HAP-1 (cell line): ENCODE data around the gene MICALL2.
"Not testable (repeated sequence)": the region's sequence is repeated elsewhere in the genome, so short reads cannot be mapped to it uniquely, and the experiment has no call there.

Experiments
- DNase-seq, 2 experiments: peaks; one replicate each; pipeline ENCODE4 v3.0.0-alpha.2; 2016 to 2020; ENCODE audit warnings: low spot score in 2 of 2
- H3K27me3 ChIP-seq: fragments of 250-450 bp; sonication (Bioruptor Pico); 2 replicates; pipeline ENCODE4 v1.5.1; 2020; ENCODE audit warnings: low read depth, mild to moderate bottlenecking, moderate library complexity
- H3K36me3 ChIP-seq: fragments of 250-450 bp; sonication (Bioruptor Pico); replicated peaks from 2 replicates; pipeline ENCODE4 v1.5.1; 2020; ENCODE audit warnings: mild to moderate bottlenecking
- H3K4me1 ChIP-seq: fragments of 250-450 bp; sonication (Bioruptor Pico); 2 replicates; pipeline ENCODE4 v1.5.1; 2020; ENCODE audit warnings: mild to moderate bottlenecking
- H3K4me3 ChIP-seq: fragments of 250-450 bp; sonication (Bioruptor Pico); 2 replicates; pipeline ENCODE4 v1.5.1; 2020; ENCODE audit warnings: mild to moderate bottlenecking, moderate library complexity
- H3K9me3 ChIP-seq: fragments of 250-450 bp; sonication (Bioruptor Pico); 2 replicates; pipeline ENCODE4 v1.5.1; 2020; ENCODE audit warnings: mild to moderate bottlenecking, moderate library complexity
- in situ Hi-C: fragments of 300-500 bp; cut with MboI; formaldehyde crosslinking; loops from 3 replicates; pipeline ENCODE4 v1.14.3; 2020; ENCODE audit warnings: low sequenced_read_pairs, inconsistent platforms, mixed read lengths

The MICALL2 gene

DNA sequence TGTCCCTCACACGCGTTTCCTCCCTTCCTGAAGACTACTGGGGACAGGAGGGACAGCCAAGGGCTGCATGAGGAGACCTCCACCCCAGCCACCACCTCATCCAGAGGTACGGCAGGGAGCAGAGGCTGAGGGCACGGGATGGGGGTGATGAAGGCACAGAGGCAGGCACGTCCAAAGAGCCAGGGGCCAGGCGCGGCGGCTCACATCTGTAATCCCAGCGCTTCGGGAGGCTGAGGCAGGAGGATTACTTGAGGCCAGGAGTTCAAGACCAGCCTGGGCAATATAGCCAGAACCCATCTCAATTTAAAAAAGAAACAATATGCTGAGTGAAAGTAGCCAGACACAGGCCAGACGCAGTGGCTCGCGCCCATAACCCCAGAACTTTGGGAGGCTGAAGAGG is 3.3 kb downstream of the MICALL2 start:
- H3K4me1 ChIP-seq = peaks cover 3% of the 10 kb centered on the region; the same call in 1 of the 2 replicates
- in situ Hi-C loops = no loop called here
- no peak overlapping the region for H3K4me3 ChIP-seq
- no peak for DNase-seq
- no peaks in the 10 kb centered on the region for H3K9me3 ChIP-seq
- H3K36me3 ChIP-seq = no peaks in the 10 kb centered on the region
- no peaks in the 10 kb centered on the region for H3K27me3 ChIP-seq

DNA sequence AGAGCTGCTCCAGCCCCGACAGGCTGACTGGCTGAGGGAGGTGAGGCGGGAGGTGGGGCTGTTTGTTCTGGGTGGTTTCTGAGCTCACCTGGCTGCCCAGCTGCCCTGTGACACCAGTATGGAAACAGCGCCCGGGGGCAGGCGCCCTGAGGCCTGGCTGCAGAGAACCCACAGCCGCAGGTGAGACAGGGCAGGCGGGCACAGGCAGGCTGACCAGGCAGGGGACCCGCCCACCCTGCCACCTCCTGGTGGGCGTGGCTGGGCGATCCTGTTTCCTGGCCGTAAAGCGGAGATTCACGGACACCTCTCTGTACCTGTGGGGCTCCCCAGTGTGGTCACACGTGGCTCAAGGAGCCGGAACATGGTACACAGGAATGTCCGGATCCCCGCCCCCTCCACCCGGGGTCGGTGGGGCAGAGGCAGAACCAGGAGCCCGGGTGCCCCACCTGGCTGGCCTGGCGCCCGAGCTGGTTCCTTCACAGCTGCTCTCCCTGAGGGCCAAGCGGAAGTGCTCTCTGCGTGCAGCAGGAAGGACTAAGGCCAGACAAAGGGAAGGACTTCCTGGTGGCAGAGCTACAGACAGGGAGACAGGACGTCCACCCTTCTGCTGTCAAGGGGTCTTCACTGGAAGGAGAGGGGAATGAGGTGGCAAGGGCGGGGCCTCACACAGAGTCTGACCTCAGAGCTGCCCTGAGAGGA is 3.9 kb downstream of the MICALL2 start:
- no peak overlapping the region for H3K4me3 ChIP-seq
- H3K36me3 ChIP-seq = no peaks in the 10 kb centered on the region
- DNase-seq = no peak
- H3K4me1 ChIP-seq = peaks cover 3% of the 10 kb centered on the region; the same call in 1 of the 2 replicates
- no peaks in the 10 kb centered on the region for H3K27me3 ChIP-seq
- in situ Hi-C loops = no loop called here
- H3K9me3 ChIP-seq = no peaks in the 10 kb centered on the region

DNA sequence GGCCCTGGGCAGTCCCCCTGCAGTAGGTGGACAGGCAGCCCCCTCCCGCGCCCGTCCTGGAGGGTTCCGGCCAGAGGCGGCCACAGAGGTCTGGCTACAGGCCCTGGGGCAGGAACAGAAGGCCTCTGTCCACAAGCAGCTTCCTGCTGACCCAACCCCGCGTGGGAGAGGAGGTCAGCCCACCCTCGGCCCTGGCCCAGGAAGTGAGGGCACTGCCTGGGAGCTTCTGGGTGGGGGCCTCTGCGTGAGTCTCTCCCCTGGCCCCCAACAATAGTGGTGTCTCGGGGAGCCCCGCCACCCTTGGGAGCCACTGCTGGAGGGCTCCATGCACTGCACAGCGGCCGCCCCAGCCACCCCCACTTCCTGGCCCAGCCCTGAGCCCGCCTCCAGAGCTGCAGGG is 4.7 kb downstream of the MICALL2 start:
- no peak for DNase-seq
- in situ Hi-C loops = no loop called here
- Histone ChIP-seq H3K9me3 (no peaks in the 10 kb centered on the region), H3K4me1 (no peaks in the 10 kb centered on the region; the same call in 1 of the 2 replicates), H3K4me3 (no peak overlapping the region), H3K27me3 (no peaks in the 10 kb centered on the region), H3K36me3 (no peaks in the 10 kb centered on the region)

DNA sequence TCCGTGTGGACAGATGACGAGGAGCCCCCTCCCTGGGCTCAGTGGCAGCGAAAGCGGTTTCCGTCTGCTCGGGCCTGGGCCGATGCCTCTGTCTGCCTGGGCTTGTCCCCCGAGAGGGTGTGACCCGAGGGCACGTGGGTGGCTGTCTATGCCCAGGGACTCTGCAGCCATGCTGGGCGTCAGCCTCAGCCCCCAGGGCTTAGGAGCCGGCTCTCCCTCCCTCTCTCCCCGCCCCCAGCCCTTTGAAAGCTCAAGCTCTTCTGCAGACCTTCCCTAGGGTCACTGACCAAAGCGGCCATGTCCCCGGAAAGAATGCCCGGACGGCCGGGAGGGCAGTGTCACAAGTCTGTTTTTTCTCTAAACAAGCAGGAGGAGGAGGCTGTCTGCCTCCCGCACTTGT is 7.1 kb downstream of the MICALL2 start:
- no peak overlapping the region for H3K4me3 ChIP-seq
- no peaks in the 10 kb centered on the region for H3K9me3 ChIP-seq
- H3K36me3 ChIP-seq = no peaks in the 10 kb centered on the region
- DNase-seq = no peak
- H3K4me1 ChIP-seq = no peaks in the 10 kb centered on the region
- in situ Hi-C loops = no loop called here
- H3K27me3 ChIP-seq = no peaks in the 10 kb centered on the region

DNA sequence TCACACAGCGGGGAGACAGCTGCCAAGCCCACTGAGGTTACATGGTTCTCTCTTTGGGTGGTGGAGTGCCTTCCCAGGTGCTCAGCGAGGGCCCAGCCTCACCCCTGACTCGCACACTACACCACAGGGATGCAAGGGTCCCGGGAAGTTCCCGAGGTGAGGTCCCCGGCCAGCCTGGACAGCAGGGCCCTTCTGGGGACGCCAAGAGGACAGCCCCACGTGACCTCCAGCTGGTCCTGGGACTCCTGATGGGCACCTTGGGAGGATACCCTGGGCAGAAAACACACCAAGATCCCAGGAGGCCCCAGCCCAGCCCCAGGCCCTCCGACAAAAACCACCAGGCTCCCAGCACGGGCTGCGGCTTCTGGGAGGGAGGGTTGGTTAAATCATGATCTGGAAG is 8.3 kb downstream of the MICALL2 start:
- in situ Hi-C loops = no loop called here
- no peaks in the 10 kb centered on the region for H3K4me1 ChIP-seq
- no peaks in the 10 kb centered on the region for H3K27me3 ChIP-seq
- H3K9me3 ChIP-seq = no peaks in the 10 kb centered on the region
- DNase-seq = no peak
- no peak overlapping the region for H3K4me3 ChIP-seq
- no peaks in the 10 kb centered on the region for H3K36me3 ChIP-seq

DNA sequence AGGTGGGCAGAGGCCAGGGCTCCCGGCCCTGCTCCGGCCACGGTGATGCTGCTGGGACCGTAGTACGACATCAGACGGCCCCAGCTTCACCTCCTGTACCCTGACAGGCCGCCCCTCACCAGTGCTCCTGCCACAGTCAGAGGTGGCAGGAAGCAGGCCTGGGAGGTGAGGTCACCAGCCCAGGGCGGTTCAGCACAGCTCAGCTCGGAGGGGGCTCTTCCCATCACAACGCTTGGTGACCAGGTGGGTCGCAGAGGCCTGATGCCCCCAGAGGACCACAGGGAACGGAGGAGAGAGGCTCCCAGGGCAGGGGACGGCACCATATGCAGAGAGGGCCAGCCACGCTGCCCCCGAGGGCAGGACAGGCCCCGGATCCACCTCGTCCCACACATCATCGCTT is 8.8 kb downstream of the MICALL2 start:
- no peak overlapping the region for H3K4me3 ChIP-seq
- in situ Hi-C loops = no loop called here
- DNase-seq = no peak
- no peaks in the 10 kb centered on the region for H3K27me3 ChIP-seq
- no peaks in the 10 kb centered on the region for H3K36me3 ChIP-seq
- H3K9me3 ChIP-seq = no peaks in the 10 kb centered on the region
- H3K4me1 ChIP-seq = no peaks in the 10 kb centered on the region

DNA sequence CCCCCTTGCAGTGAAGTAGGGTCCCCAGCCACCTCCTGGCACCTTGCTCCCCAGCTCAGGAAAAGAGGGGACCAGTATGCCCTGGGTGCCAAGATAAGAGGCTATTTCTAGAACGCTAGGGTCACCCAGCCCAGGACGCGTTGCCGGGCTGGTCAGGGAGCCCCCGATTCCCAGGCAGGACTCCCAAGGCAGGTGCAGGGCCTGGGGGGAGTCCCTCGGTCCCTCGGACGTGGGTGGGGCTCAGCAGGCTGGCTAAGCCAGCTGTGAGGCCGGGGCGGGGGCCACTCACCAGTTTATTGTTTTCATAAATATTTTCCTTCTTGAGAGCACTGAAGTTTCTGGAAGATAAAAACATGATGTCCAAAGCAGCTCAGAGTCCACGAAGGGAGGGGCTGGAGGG is 9.3 kb downstream of the MICALL2 start:
- no peaks in the 10 kb centered on the region for H3K36me3 ChIP-seq

DNA sequence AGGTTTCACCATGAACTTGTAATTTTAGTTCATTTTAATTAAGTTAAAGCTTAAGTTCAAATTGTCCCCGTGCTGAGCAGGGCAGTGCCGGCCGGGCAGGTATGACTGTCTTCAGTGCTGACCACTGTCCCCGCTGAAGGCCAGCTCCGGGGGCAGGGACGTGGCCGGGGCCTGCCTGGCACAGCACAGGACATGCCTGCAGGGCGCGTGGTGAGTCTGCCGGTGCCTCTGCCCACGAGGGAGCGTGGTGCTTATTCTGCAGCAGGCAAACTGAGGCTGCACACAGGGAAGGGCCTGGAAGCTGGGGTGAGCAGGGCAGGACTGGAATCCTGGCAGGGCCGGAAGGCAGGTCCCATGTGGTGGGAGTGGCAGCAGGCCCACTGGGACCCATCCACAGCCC is 9.8 kb downstream of the MICALL2 start:
- Histone ChIP-seq H3K4me3 (no peak overlapping the region), H3K4me1 (no peaks in the 10 kb centered on the region), H3K27me3 (no peaks in the 10 kb centered on the region), H3K36me3 (no peaks in the 10 kb centered on the region), H3K9me3 (no peaks in the 10 kb centered on the region)
- in situ Hi-C loops = no loop called here
- DNase-seq = no peak

More for the DNA sequence above, 9.3 kb downstream of the MICALL2 start:
- Histone ChIP-seq H3K27me3 (no peaks in the 10 kb centered on the region), H3K4me3 (no peak overlapping the region), H3K9me3 (no peaks in the 10 kb centered on the region), H3K4me1 (no peaks in the 10 kb centered on the region)
- in situ Hi-C loops = no loop called here
- DNase-seq = no peak

DNA sequence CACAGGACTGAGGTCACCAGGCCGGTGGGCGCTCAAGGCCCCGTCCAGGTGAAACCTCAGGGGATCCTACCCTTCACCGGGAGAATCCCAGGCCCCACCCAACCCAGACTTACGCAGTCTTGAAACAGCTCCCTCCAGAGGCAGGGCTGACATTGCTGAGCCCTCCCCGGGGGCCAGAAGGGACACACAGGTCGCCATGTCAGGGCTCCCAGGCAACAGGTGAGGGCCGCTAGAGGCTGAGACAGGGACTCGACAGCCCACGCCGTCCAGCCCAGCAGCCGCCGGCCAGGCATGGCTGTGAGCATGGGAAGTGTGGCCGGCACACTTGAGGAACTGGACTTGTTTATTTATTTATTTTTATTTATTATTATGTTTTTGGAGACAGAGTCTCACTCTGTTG is 10.3 kb downstream of the MICALL2 start:
- Histone ChIP-seq H3K36me3 (no peaks in the 10 kb centered on the region), H3K27me3 (no peaks in the 10 kb centered on the region), H3K4me1 (no peaks in the 10 kb centered on the region), H3K9me3 (no peaks in the 10 kb centered on the region), H3K4me3 (no peak overlapping the region)
- no peak for DNase-seq
- in situ Hi-C loops = no loop called here

DNA sequence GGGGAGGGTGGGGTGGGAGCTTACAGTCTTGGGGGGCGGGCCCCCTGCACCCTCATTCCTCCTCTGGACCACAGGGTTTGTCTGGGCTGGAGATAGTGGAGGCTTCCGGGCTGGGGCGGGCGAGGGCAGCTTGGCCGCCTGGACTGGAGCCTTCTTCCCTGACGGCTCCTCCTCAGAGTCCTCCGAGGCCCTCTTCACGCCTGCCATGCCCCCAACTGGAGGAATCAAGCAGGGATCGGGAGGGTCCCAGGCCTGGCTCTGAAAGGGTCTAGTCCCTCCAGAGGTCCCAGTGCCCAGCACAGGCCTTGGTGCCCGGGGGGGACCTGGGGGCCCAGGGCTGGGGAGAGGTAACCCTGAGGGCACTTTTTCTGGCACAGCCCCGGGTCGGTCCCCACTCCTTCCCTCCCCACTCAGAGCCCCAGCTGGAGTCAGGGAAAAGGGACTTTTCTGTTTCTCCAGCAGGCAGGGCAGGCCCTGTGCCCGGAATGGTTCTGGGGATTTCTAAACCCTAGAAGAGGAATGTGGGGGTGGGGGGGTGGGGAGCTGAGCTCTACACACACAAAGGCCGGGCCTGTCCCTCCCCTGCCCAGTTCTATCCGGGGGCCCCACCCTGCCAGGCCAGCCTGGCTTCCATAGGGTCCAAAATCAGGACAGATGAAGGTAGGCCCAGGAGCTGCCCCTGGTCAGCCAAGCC is 11.6 kb downstream of the MICALL2 start:
- no peak overlapping the region for H3K4me3 ChIP-seq
- no peak for DNase-seq
- H3K4me1 ChIP-seq = no peaks in the 10 kb centered on the region
- H3K9me3 ChIP-seq = no peaks in the 10 kb centered on the region
- in situ Hi-C loops = no loop called here
- no peaks in the 10 kb centered on the region for H3K27me3 ChIP-seq
- no peaks in the 10 kb centered on the region for H3K36me3 ChIP-seq

DNA sequence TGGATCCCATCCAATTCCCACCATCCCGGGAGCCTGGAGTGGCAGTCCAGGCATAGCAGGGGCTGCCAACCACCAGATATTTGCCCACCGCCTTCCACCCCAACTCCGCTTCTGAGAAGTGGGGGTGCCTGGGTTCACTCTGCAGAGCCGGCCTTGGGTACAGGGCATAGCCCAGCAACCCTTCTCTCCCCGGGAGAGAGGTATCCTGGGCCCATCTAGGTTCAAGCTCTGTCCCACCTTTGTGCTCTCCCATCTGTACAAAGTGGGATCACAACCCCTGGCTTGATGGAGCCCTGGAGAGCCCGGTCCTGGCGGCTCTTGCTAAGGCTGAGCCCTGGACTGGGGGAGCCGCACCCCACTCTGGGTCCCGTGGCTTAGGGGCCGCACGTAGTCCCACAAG is 12.2 kb downstream of the MICALL2 start:
- Histone ChIP-seq H3K9me3 (no peaks in the 10 kb centered on the region), H3K36me3 (no peaks in the 10 kb centered on the region), H3K27me3 (no peaks in the 10 kb centered on the region), H3K4me1 (no peaks in the 10 kb centered on the region), H3K4me3 (no peak overlapping the region)
- in situ Hi-C loops = no loop called here
- DNase-seq = no peak

DNA sequence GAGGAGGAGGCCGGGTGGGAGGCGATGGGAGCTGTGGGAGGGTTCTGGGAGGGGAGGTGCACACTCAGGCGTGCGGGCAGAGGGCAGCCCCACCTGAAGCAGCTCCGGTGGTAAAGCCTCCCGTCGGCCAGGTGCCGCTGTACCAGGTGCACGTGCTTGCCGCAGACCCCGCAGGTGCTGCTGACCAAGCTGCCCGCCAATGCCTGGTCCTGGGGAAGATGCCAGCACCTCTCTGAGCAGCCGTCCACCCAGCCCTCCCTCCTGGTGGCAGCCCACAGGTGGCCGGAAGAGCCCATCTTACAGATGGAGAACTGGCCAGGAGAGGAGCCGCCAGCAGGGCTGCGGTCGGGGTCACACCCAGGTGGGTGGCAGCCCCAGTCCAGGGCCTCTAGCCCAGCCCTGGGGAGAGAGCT is 12.6 kb downstream of the MICALL2 start:
- no peaks in the 10 kb centered on the region for H3K4me1 ChIP-seq
- no peaks in the 10 kb centered on the region for H3K27me3 ChIP-seq
- H3K9me3 ChIP-seq = no peaks in the 10 kb centered on the region
- no peaks in the 10 kb centered on the region for H3K36me3 ChIP-seq
- DNase-seq = no peak
- in situ Hi-C loops = no loop called here
- H3K4me3 ChIP-seq = no peak overlapping the region

DNA sequence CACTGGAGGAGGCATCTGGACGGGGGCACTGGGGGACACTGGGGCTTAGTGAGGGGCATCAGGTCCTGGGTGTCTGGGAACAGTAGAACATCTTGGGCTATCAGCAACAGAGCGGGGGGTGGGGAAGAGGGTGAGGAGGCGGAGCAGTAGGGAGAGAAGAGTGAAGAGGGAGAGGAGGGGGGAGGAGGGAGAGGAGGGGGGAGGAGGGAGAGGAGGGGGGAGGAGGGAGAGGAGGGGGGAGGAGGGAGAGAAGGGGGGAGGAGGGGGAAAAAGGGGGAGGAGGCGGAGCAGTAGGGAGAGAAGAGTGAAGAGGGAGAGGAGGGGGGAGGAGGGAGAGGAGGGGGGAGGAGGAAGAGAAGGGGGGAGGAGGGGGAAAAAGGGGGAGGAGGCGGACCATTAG is 13.2 kb downstream of the MICALL2 start:
- H3K9me3 ChIP-seq, H3K4me1 ChIP-seq, H3K36me3 ChIP-seq, H3K27me3 ChIP-seq, in situ Hi-C loops, DNase-seq, H3K4me3 ChIP-seq: not testable (repeated sequence)

DNA sequence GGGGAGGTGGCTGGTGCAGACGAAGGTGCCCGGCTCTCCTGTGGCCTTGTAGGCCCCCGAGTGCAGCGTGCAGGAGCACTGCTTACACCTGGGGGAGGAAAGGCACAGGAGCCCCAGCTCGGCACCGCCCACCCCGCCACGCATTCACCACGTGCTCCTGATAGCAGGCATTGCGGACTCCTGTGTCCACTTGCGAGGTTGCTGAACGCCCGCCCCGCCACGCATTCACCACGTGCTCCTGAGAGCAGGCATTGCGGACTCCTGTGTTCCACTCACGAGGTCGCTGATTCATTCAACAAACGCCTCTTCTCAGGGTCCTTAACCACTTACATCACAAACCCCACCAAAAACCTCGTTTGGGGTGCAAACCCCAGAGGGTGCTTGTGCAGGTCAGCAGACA is 13.9 kb downstream of the MICALL2 start:
- H3K4me1 ChIP-seq = no peaks in the 10 kb centered on the region
- DNase-seq = no peak
- H3K9me3 ChIP-seq = no peaks in the 10 kb centered on the region
- no peak overlapping the region for H3K4me3 ChIP-seq
- no peaks in the 10 kb centered on the region for H3K27me3 ChIP-seq
- H3K36me3 ChIP-seq = no peaks in the 10 kb centered on the region
- in situ Hi-C loops = no loop called here
